Kasumi-1 (cell line): ENCODE data around the gene SPTBN5.
A peak's percentile ranks its signal among the peaks of the same experiment; 100 is the strongest.

Experiments
- DNase-seq, 2 experiments: peaks; one replicate each; lab custom pipeline; 2025; lab: John Stamatoyannopoulos, UW

The SPTBN5 gene

DNA sequence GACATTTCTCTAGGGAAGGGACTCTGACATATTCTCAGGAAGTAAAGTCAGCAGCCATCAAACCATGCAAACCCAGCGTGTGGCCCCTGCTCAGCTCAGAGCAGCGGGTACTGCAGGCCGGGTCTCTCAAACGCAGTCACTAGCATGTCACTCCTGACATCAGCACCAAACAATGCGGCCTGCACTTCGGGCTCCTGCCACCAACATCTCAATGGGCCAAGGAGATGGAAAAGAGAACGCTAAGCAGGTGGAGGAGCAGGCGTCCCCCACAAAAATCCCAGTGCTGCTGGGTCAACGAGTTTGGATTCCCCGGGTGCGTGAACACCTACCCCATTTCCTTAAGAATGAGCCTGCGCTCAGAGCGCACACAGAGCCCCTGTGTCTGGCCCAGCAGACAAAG is 9.9 kb upstream of the SPTBN5 start:
- no peak for DNase-seq

DNA sequence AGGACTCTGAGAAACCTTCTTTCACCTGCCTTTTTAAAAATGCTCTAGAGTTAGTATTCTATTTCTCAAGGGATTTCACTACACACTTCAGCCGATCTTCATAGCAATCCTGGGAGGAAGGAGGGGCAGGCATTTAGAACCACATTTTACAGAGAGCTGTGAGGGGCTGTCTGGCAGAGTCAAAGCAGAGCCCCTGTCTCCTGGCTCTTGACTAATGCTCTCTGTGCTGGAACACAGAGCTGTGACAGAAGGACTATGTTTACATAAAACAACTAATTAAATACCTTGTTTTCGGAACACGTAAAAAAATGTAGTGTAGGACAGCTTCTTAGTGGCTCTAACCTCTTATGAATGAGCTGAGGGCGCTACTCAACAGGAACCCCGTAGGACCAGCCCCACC is 7.6 kb upstream of the SPTBN5 start:
- no peak for DNase-seq

DNA sequence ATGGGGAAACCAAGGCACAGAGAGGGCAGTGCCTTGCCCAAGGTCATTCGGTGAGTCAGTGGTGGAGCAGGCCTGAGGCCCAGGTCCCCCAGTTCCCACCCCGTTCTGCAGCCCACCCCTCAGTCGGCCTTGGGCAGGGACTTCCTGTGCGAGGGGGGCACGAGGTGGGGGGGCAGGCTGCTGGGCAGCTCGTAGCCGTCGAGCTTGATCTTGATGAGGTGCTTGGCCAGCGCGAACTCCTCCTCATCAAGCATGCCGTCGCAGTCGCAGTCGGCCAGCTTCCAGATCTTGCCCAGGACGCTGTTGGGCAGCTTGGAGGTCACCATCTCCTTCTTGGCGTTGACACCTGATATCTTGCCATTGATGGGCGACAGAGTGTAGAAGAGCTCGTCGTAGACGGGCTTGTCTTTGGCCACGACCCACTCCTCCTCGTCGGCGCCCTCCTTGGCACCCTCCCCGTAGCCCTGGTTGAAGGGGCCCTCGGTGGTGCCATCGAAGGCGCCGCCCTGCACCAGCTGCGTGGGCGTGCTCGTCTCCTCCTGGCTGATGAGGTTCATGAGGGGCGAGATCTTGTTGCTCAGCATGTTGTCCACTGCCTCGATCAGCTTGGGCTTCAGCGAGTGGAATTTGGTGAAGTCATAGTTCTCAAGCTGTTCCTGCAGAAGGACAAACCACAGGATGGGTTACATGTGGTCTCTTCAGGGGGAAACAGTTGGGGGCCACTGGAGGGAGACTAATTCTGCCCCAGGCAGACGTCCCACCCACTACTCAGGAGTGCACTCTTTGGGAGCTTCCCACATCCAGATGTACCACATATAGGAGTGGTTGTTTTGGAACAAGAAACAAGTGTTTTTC is 6.9 kb upstream of the SPTBN5 start:
- DNase-seq = no peak

DNA sequence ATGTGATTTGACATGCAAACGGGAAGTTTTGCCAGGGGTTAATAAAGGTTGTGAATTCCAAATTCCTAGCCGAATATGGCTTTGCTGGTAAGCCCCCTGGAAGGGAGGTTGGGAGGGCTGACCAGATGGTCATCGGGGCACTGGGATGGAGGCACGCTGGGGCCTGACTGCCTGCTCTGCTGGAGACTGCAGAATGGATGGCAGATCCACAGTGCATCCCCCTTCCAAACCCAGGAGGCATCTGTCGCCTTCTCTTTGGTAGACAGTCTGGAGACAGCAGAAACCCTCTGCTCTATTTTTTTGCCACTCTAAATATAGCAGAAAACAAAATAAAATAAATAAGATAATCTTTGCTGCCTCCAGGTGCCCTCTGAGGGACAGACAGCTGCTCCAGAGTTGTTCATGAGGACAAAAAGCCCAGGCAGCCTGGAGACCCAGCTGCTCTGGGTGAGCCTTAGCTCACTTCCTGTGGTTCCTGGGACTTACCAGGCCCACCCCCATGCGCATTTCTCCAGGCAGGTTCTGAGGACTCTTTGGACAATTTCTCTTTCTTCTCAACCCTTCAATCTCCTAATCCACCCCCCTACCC is 6.1 kb upstream of the SPTBN5 start:
- no peak for DNase-seq

DNA sequence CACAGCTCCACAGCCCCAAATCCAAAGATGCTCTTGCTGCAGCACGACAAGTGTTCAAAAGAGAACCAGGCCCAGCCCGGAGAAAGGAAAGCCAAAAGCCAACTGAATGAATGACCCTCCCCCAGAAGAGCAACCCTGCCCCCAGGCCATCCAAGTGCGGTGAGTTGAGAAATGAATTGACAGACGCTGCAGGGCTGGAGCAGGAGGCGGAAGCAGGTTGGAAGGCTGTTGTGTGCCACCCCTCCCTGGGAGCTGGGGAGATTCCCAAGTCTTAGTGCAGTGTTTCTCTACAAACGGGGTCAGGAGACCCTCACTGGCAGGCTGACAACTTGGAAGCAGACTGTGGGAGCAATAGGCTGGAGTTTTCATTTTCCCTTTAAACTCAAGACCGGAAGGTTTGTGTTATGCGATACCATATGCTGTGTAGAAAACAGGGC is 3.5 kb upstream of the SPTBN5 start:
- no peak for DNase-seq

DNA sequence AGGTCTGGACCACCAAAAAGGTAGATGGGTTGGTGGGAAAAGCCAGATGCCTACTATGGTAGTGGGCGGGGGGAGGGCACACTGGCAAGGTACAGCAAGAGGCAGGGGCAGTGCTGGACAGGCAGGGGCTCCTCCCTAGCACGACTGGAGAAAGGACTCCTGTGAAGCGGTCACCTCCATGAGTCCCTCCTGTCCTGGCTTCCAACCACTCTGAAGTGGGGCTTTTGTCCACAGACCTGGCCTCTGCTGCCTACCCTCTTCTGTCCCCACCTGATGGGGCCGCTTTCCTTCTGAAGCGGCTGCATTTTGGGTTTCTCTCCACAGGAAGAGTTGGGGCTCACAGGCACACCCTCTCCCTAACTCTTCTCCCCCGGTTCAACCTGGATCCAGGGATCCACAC is 2.7 kb upstream of the SPTBN5 start:
- no peak for DNase-seq

DNA sequence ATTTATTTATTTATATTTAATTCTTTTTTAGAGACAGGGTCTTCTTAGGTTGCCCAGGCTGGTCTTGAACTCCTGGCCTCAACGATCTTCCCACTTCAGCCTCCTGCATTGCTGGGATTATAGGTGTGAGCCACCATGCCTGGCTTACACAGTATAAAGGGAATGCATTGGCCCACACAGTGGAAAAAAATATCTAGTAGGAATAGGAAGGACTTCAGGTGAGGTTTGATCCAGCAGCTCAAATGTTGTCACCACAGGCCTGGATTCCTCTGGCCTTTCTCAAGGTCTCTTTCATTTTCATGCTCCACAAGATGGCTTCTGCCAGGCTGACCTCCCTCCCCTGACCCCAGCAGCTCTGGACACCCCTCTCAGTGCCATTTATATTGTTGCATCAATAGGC is 2.1 kb upstream of the SPTBN5 start:
- no peak for DNase-seq

DNA sequence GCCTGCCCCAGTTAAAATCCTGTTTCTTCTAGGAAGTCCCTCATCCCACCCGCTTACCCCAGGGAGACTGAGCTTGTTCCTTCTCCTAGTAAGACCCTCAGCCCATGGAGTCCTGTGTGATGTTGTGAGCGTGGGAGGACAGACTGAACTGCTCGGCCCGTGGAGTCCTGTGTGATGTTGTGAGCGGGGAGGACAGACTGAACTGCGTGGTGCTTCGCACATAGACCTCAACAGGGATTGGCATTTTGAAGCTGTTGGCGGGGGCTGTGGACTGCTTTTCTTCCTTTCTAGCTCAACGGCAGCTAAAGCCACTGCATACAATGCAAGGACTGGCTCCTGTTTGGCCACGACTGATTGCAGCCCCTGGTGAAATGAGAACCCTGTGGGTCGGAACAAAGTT is 1.6 kb upstream of the SPTBN5 start:
- no peak for DNase-seq

DNA sequence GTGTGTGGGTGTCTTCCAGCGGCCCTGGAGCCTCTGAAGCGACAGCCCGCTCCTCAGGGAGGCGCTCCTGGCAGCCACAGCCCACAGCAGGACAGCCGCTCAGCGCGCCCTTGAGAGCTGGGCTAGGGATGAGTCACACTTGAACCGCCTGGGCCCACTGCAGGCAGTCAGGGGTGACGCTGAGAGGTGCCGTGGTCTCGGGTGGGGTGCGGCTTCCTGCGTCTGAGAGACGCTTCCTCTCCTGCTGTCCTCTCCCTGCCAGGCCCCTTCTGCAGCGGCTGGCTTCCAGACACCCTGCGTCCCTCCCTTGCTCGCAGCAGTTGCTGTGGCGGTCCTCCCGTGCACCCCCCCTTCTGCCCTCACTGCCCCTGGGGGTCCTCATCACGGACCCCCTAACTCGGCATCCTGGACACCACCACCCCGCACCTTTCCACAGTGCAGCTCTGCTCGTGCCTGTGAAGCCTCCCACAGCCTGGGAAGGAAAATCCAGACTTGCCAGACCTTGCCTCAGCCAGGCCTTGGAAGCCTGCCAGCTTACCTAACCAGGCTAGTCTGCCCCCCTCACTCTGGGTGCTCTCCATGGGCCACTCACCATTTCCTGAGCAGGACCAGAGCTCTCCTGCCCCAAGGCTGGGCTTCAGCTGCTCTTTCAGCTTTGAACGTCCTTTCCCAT is 1.1 kb upstream of the SPTBN5 start:
- peak; percentile 38 to 42 for DNase-seq

DNA sequence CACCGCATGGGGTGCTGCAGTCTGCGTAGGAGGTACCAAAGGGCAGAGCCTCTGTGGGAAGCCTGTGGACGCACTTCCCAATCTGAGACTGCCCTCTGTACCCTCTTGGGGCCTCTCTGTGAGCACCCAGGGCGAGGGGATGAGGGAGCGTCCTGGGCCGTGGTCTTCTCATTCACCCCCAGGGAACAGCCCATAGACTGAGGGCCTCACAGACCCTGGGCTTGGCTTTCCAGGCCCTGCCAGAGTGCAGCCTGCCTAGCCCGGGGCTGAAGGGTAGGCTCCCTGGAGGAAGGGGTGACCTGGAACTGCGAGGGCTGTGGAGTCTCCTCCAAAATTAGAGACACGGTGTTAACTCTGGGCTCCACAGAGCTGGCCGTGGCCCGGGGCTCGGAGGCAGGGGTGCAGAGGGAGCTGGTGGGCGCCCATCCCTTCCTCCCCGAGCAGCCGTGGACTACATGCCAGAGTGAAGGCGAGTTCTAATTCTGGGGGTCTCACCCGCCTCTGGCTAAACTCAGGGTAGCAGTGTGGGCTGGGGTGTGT is 468 bp upstream of the SPTBN5 start:
- DNase-seq = no peak

DNA sequence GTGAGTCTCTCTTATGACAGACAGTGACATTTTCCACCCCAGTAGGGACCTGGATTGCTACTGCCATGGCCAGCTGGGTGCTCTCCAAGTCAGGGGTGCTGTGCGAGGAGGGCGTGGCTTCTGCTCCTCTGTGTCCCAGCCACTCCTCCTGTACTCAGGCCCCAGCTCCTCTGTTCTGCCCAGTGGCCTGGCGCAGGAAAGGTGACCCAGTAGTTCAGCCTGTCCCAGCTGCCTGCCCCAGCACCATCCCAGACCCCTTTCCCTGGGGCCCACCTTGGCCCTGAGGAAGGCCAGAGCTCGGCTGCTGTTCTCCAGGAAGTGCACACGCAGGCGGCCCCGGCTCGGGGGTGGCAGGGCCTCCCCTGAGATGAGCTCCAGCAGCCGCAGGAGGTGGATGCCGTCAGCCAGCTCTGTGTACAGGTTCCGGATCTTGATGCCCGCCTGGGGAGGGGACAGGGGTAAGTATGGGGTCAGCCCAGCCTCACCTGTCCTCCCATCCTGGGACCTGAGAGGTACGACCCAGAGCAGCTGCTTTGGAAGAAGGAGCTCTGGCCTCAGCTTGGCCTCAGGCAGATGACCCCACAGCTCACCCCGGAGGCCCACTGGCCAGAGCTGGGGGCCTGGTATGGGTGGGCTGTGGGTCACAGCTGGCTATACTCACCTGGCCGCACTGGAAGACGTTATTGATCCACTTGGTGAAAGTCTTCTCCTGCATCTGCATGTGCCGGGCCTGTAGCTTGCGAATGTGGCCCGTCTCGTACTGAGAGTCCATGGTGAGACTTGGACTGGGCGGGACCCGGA is 1.0 kb downstream of the SPTBN5 start:
- no peak for DNase-seq

DNA sequence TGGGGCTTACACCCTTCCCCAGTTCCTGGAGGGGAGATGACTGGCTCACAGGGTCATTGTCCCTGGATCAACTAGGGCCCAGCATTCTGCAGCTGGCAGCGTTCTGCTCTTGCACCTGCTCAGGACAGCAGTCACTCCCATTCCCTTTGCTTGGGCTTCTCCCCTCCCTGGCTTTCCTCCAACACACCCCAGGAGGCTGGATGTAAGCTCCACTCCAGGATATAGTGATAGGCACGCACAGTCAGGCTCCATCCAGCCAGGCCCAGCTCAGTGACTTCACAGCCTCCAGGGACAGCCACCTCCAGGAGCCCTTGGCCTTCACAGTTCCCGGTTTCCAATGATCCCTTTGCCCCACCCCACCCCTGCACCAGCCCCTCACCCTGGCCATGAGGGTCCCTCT is 1.9 kb downstream of the SPTBN5 start:
- DNase-seq = no peak

DNA sequence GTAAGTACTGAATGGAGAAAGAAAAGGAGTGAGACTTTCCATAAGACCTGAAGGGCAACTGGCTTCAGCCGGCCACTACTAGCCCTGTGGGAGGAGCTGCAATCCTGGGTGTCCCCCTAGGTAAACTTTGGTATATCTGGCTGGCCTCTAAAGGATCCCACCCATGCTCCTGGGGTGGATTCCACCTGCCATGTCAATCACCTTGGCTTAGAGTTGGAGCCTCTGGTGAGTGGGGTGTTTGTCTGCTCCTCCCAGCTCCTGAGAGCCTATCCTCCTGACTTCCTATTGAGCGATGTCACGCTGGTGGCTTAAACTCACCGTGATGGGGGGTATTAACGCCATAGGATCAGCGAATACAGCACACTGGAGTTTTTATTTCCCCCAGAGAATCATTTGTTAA is 2.6 kb downstream of the SPTBN5 start:
- DNase-seq = no peak

DNA sequence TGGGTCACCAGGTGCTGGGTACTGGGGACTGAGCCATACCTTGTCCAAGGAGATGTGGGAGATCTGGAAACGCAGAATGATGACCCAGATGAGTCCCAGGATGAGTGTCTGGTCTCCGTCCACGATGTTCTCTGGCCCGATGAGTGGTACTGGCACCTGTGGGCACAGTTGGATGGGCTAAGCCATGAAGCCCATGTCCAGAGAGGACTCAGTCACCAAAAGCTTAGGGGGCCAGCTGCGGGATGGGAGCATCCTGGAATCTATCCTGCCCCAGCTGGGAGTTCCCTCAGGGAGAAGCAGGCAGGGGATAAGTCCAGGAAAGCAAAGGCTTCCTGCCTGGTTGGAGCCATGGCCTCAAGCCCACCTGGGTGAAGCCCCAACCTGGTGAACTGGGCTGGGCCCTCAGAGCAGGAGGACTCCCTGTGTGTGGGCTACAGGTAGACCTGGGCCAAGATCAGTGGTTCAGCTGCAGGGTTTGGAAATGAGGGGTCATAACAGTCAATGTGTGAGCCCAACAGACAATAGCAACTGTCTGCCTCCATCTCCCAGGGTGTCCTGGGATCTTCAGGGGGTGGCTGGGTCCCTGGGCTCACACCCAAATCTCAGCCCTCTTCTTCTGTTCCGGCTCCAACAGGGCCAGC is 3.7 kb downstream of the SPTBN5 start:
- DNase-seq = no peak

DNA sequence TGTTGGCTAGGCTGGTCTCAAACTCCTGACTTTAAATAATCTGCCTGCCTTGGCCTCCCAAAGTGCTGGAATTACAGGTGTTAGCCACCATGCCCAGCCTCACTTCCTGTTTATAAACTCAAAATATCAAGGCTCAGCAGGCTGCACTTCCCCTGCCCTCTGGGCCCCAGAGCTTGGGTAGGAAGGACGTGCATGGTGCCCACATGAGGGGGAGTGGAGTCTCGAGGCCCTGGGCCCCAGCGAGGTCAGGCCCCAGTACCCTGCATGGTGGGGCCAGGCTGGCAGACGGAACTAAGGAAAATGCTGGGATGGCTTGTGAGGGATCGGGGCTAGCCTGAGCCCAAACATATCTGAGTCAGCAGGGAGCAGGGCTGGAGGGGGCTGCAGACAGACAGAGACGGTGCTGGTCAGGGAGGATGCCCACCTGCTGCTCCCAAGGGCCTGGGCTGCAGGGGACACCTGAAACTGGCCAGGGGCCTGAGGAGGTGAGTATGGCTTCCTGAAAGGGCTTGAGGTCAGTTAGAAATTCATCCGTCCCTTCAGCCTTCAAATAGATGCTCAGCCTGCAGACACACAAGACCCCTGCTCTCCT is 5.1 kb downstream of the SPTBN5 start:
- peak in 1 of 2 experiments; percentile 8 for DNase-seq

DNA sequence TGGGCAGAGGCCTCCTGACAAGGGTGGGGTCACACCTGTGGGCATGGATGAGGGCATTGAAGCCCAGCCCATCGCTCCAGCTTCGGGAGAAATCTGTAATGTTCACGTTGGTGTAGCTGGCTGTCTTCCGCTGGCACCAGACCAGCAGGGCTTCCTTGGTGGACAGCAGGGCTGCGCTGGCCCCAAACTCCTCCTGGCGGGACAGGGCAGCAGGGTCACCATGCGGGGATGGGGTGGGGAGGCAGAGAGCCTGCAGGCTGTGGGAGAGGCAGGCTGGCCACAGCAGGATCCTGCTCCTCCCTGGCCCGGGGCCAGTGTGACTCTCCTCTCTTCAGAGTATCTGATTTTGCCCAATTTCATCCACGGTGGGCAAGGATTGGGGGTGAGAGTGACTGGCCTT is 6.0 kb downstream of the SPTBN5 start:
- DNase-seq = no peak

DNA sequence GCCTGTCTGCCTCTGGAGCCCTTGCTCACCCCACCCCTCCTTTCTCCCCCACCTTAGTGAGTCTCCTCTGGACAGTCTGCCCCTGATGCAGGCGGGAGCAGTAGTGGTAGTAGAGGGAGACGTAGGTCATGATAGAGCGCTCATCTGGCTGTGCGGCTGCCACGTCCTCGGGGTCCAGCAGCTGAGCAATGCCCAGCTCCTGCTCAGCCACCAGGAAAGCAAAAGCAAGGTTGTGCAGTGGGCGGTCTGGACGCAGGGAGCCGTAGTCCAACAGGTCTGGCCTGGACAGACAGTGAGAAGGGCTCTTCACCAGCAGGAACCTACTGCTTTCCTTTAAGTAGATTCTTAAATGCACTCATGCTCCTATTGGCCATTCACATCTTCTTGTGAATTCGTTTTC is 6.7 kb downstream of the SPTBN5 start:
- DNase-seq = no peak

DNA sequence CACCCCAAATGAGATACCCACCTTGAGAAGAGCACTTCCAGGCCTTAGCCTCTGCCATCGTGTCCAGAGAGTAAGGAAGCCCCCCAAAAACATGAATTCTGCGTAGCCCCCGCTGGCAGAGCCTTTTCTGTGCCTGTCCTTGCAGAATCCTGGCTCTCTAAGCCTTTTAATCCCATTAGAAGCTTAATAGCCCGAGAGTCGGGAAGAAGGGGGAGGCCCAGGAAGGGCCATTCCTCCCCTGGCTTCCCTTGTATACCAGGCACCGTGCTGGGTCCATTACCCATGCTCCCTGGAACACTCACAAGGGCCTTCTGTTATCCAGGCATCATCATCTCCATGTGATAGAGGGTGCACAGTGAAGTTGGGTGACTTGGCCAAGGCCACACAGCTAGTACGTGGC is 7.1 kb downstream of the SPTBN5 start:
- DNase-seq = no peak

DNA sequence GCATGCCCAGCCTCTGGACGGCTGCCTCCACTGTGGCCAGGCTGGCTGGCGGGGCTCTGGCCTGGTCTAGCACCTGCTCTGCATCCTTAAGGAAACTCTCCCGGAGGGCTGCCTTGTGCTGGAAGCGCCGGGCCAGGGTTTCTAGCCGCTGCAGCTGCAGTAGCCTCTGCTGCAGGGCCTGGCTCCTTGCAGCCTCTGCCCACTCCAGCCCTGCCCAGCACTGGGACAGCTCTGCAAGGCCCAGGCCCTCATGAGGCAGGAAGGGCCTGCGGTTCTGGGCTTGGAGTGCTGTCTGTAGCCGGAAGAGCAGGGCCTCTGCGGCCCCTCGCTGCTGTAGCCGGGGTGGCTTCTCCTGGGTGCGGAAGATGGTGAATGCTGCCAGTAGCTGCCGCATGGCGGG is 8.0 kb downstream of the SPTBN5 start:
- no peak for DNase-seq

DNA sequence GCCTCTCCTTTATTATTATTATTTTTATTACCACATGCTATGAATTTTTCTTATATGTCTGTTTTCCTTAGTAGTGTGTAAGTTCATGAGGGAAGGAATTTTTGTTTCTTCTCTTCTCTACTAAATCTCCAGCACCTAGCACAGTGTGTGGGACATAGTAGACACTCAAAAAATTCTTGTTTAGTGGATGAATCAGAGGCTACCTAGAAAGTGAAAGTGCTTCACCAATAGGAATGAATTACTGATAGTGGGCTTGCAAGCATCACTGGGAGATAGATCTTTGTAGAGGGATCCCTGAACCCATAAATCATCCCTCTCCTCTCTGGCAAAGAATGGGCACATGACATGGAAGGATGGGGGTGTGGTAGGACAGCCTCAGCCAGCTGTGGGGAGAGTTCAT is 8.5 kb downstream of the SPTBN5 start:
- DNase-seq = no peak

DNA sequence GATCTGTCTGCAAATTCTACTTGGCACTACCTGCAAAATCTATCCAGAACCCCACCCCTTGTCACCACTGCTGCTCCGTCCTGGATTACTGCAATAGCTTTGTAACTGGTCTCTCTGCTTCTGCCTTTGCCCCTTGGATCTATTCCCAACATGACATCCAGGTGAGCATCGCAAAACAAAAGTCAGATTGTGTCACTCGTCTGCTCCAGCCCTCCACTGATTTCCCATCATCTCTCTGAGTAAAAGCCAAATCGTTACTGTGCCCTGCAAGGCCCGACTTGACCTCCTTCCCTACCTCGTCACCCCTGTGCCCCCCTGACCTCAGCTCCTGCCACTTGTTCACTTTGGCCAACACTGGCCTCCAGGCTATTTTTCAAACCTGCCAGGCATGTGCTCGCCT is 9.4 kb downstream of the SPTBN5 start:
- DNase-seq = no peak
